K562 (cell line): ENCODE measurements around the gene CBFA2T2. TPM values are rescaled to one million over a fixed set of nuclear protein-coding genes. Genes with fewer than 3 reads are reported as not detected.

ENCODE experiments used
- CBFA2T2 ChIP-seq: fragments of 450-650 bp; conservative IDR thresholded peaks from 2 replicates; pipeline ENCODE4 v1.6.1; 2017; ENCODE audit warnings: mild to moderate bottlenecking
- CREM ChIP-seq: IDR thresholded peaks from 2 replicates; pipeline ENCODE4 v1.6.1; 2014; ENCODE audit warnings: antibody characterized with exemption, low read depth
- DDX20 ChIP-seq: fragments of 450-650 bp; IDR thresholded peaks from 2 replicates; pipeline ENCODE4 v1.6.1; 2016; ENCODE audit warnings: missing genetic modification characterization, low read depth, mild to moderate bottlenecking, missing compliant biosample characterization, moderate library complexity
- FOXM1 ChIP-seq, 2 experiments: fragments of 450-650 bp in 1 of 2; sonication (generic) in 1 of 2; formaldehyde crosslinking in 1 of 2; IDR thresholded peaks; 2 replicates each; pipeline versions ENCODE4 v1.6.1 to v1.9.0; 2017 to 2022; ENCODE audit warnings: low read depth in 2 of 2, mild to moderate bottlenecking in 2 of 2, missing genetic modification reagents in 1 of 2, moderate library complexity in 1 of 2
- HDAC1 ChIP-seq, 2 experiments: fragments of 450-650 bp; IDR thresholded peaks; 2 replicates each; pipeline ENCODE4 v1.6.1; 2016 to 2017; ENCODE audit warnings: inconsistent platforms in 1 of 2, mild to moderate bottlenecking in 1 of 2, moderate library complexity in 1 of 2
- KDM1A ChIP-seq, 2 experiments: fragments of 450-650 bp; IDR thresholded peaks; 2 replicates each; pipeline ENCODE4 v1.6.1; 2016; ENCODE audit warnings: mild to moderate bottlenecking in 2 of 2
- MEIS2 ChIP-seq: fragments of 450-650 bp; IDR thresholded peaks from 2 replicates; pipeline ENCODE4 v1.6.1; 2014; ENCODE audit warnings: mild to moderate bottlenecking; ENCODE audit not compliant: partially characterized antibody
- RCOR1 ChIP-seq, 2 experiments: IDR thresholded peaks; 2 replicates each; pipeline ENCODE4 v1.6.1; 2012; ENCODE audit warnings: low read depth in 2 of 2, low read length in 2 of 2, borderline replicate concordance in 1 of 2, improper control_type of control experiment in 1 of 2
- SREBF2 ChIP-seq: sonication (generic); formaldehyde crosslinking; IDR thresholded peaks from 2 replicates; pipeline ENCODE4 v1.4.0; 2020; ENCODE audit warnings: mild to moderate bottlenecking, missing genetic modification reagents
- TAF9B ChIP-seq: fragments of 450-650 bp; IDR thresholded peaks from 2 replicates; pipeline ENCODE4 v1.6.1; 2018; ENCODE audit warnings: mild to moderate bottlenecking; ENCODE audit not compliant: partially characterized antibody
- TCF3 ChIP-seq: sonication (generic); formaldehyde crosslinking; IDR thresholded peaks from 2 replicates; pipeline ENCODE4 v1.4.0; 2020; ENCODE audit warnings: mild to moderate bottlenecking, missing genetic modification reagents
- ZFPM2 ChIP-seq: fragments of 250-450 bp; sonication (Bioruptor Pico); IDR thresholded peaks from 2 replicates; pipeline ENCODE4 v1.5.1; 2022; ENCODE audit warnings: mild to moderate bottlenecking
- ZNF224 ChIP-seq: sonication (generic); formaldehyde crosslinking; IDR thresholded peaks from 2 replicates; pipeline ENCODE4 v1.8.0; 2022; ENCODE audit warnings: mild to moderate bottlenecking, missing genetic modification reagents
- ZNF263 ChIP-seq: sonication (generic); formaldehyde crosslinking; IDR thresholded peaks from 2 replicates; pipeline ENCODE4 v1.8.0; 2022; ENCODE audit warnings: mild to moderate bottlenecking, missing genetic modification reagents, borderline replicate concordance
- ZNF518B ChIP-seq: fragments of 250-450 bp; sonication (Bioruptor Pico); IDR thresholded peaks from 2 replicates; pipeline ENCODE4 v1.5.0; 2021; ENCODE audit warnings: mild to moderate bottlenecking, moderate library complexity
- polyA plus RNA-seq, 8 experiments: library from polyadenylated mRNA; depleted of rRNA in 4 of 8; stranded (reverse) in 5 of 8; unstranded in 3 of 8; fragments of >200 nt; fragmentation: Nextera tagmentation in 2 of 8; fragmentation: Illumina TruSeq in 1 of 8; extraction: Ambion mirVana in 2 of 8; extraction: Trizol in 1 of 8; gene quantifications; 2 replicates each; pipeline versions ENCODE4 v1.2.1 to v1.2.3, GENCODE V29; 2011 to 2014; ENCODE audit warnings: inconsistent platforms in 1 of 8, missing spikeins in 1 of 8
- total RNA-seq, 7 experiments: library from RNA; depleted of rRNA in 6 of 7; stranded (reverse); fragments of >200 nt in 6 of 7; fragmentation: Illumina TruSeq in 2 of 7; extraction: Trizol in 2 of 7; gene quantifications; 2 replicates each; pipeline versions ENCODE4 v1.2.1 to v1.2.3, GENCODE V29; 2011 to 2021; ENCODE audit warnings: low replicate concordance in 1 of 7
- TF ChIP-seq, protein P1 (sequence below), 2 experiments: fragments of 450-650 bp in 1 of 2; sonication (generic) in 1 of 2; formaldehyde crosslinking in 1 of 2; IDR thresholded peaks; 2 replicates each; pipeline versions ENCODE4 v1.7.1 to v1.9.0; 2016 to 2022; ENCODE audit warnings: inconsistent platforms in 1 of 2, mild to moderate bottlenecking in 1 of 2, missing genetic modification reagents in 1 of 2

CBFA2T2 gene
- total and polyA plus RNA-seq, 9 of the 15 experiments (the other 6 are each of a cell fraction or from before 2014, with no cell fraction given), result 0.27 to 9.6 (median 5.8) TPM

DNA sequence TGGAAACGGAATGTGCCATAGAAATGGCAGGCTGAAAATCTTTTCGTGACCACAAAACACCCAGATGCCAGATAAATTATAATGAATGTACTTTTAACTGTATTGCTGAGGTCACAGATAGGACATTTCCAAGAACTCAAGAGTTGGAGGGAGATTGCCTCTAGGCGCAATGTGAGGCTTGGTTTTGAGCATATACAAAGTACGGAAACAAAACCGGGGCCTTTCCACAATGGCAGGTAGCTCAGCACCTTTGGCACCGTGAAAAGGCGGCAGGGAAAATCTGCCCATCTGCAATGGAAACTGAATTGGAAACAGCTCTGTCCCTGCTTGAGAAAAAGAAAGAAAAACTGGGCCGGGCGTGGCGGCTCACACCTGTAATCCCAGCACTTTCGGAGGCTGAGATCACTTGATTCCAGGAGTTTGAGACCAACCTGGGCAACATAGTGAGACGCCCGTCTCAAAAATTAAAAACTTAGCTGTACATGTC lies 161.7 kb downstream of the CBFA2T2 start (continued):
- TF ChIP-seq SREBF2, result no peak
- TF ChIP-seq KDM1A (IDR thresholded peaks at IDR 0.05), result peak; percentile 38 to 57; a peak in 2 of 4 replicates
- TF ChIP-seq HDAC1 (IDR thresholded peaks at IDR 0.05), result no peak
- TF ChIP-seq, protein P1, sequence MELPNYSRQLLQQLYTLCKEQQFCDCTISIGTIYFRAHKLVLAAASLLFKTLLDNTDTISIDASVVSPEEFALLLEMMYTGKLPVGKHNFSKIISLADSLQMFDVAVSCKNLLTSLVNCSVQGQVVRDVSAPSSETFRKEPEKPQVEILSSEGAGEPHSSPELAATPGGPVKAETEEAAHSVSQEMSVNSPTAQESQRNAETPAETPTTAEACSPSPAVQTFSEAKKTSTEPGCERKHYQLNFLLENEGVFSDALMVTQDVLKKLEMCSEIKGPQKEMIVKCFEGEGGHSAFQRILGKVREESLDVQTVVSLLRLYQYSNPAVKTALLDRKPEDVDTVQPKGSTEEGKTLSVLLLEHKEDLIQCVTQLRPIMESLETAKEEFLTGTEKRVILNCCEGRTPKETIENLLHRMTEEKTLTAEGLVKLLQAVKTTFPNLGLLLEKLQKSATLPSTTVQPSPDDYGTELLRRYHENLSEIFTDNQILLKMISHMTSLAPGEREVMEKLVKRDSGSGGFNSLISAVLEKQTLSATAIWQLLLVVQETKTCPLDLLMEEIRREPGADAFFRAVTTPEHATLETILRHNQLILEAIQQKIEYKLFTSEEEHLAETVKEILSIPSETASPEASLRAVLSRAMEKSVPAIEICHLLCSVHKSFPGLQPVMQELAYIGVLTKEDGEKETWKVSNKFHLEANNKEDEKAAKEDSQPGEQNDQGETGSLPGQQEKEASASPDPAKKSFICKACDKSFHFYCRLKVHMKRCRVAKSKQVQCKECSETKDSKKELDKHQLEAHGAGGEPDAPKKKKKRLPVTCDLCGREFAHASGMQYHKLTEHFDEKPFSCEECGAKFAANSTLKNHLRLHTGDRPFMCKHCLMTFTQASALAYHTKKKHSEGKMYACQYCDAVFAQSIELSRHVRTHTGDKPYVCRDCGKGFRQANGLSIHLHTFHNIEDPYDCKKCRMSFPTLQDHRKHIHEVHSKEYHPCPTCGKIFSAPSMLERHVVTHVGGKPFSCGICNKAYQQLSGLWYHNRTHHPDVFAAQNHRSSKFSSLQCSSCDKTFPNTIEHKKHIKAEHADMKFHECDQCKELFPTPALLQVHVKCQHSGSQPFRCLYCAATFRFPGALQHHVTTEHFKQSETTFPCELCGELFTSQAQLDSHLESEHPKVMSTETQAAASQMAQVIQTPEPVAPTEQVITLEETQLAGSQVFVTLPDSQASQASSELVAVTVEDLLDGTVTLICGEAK (IDR thresholded peaks at IDR 0.05), result no peak
- TF ChIP-seq, protein P1 (CRISPR knock-in tag; IDR thresholded peaks at IDR 0.05), result no peak
- TF ChIP-seq TAF9B, result no peak
- peak; percentile 79 for TF ChIP-seq MEIS2
- no peak for TF ChIP-seq ZFPM2 (CRISPR knock-in tag)
- no peak for TF ChIP-seq ZNF224 (CRISPR knock-in tag)
- no peak for TF ChIP-seq ZNF518B (CRISPR knock-in tag)
- TF ChIP-seq CBFA2T2, result no peak
- no peak for TF ChIP-seq ZNF263 (CRISPR knock-in tag)
- TF ChIP-seq RCOR1 (IDR thresholded peaks at IDR 0.05; ENCODE audit: borderline replicate concordance in 1 of 2, low read depth in 2 of 2, low read length in 2 of 2), result peak in 1 of 2 experiments; percentile 77; a peak in 2 of 4 replicates
- peak; percentile 31; the same call in 1 of the 2 replicates for TF ChIP-seq CREM
- TF ChIP-seq TCF3 (CRISPR knock-in tag), result peak; percentile 42
- no peak for TF ChIP-seq DDX20 (tag)
- no peak for TF ChIP-seq FOXM1 (IDR thresholded peaks at IDR 0.05; ENCODE audit: low read depth)
- TF ChIP-seq FOXM1 (CRISPR knock-in tag; IDR thresholded peaks at IDR 0.05; ENCODE audit: low read depth), result no peak
